GM20000 (cell line): ENCODE results near the gene GADL1.

Source experiments
- DNase-seq: peaks from one replicate; pipeline ENCODE4 v3.0.0; 2012; ENCODE audit warnings: low spot score
- CTCF ChIP-seq: IDR thresholded peaks from 2 replicates; pipeline ENCODE4 v1.5.1; 2012; ENCODE audit warnings: mild to moderate bottlenecking, control low read depth; ENCODE audit errors: extremely low read depth, missing control alignments

The GADL1 gene

GRCh38 chr3:30811151-30811795, 83.2 kb downstream of the GADL1 start:
- DNase-seq: no peak
- no peak for TF ChIP-seq CTCF

GRCh38 chr3:30810625-30811024, 83.8 kb downstream of the GADL1 start:
- no peak for DNase-seq
- no peak for TF ChIP-seq CTCF

GRCh38 chr3:30805695-30806094, 88.8 kb downstream of the GADL1 start:
- DNase-seq: no peak
- no peak for TF ChIP-seq CTCF

GRCh38 chr3:30804984-30805383, 89.5 kb downstream of the GADL1 start:
- DNase-seq: no peak
- no peak for TF ChIP-seq CTCF

GRCh38 chr3:30795176-30795575, 99.3 kb downstream of the GADL1 start:
- no peak for DNase-seq
- TF ChIP-seq CTCF: no peak

GRCh38 chr3:30793740-30794139, 100.7 kb downstream of the GADL1 start:
- no peak for TF ChIP-seq CTCF
- DNase-seq: no peak

GRCh38 chr3:30790150-30790549, 104.3 kb downstream of the GADL1 start:
- TF ChIP-seq CTCF: no peak
- DNase-seq: no peak
